Measurements from ENCODE around the gene PIN1. TPM values are rescaled to one million over a fixed set of nuclear protein-coding genes. Genes with fewer than 3 reads are reported as not detected.

Gene PIN1
- total and polyA plus RNA-seq, 2 of the 13 experiments (the other 11 are each of a cell fraction or from before 2014, with no cell fraction given), result 31.9 to 72.0 TPM

DNA sequence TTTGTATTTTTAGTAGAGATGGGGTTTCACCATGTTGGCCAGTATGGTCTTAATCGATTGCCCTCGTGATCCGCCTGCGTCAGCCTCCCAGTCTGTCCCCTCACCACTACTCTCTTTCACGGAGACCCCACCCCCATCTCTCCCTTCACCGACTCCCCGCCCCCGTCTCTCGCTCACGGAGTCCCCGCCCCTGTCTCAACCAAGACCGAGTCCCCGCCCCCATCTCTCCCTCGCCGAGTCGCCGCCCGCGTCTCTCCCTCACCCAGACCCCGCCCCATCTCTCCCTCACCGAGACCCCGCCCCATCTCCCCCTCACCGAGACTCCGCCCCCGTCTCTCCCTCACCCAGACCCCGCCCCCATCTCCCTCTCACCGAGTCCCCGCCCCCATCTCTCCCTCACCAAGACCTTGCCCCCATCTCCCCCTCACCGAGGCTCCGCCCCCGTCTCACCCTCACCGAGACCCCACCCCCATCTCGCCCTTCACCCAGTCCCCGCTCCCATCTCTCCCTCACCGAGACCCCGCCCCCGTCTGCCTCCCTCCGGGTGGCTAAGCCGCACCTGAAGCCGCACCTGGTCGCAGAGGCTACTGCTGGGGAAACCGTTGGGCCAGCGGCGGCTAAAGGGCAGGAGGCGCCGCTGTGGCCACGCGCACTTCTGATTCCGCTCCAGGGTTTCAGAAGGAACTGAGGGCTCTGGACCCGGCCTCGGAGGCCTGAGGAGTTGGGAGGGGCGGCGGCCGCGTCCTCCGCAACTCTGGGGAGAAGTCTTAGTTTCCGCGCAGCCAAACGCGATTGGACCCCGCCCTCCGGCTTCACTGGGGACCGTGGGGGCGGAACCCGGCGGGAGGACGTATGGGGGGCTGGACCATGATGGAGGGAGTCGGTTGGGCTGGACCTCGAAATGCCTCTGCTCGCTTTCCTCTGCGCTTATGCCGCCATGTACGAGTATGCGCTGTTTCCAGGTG lies 49.5 kb upstream of the PIN1 start (continued):
- TF ChIP-seq, protein P1, sequence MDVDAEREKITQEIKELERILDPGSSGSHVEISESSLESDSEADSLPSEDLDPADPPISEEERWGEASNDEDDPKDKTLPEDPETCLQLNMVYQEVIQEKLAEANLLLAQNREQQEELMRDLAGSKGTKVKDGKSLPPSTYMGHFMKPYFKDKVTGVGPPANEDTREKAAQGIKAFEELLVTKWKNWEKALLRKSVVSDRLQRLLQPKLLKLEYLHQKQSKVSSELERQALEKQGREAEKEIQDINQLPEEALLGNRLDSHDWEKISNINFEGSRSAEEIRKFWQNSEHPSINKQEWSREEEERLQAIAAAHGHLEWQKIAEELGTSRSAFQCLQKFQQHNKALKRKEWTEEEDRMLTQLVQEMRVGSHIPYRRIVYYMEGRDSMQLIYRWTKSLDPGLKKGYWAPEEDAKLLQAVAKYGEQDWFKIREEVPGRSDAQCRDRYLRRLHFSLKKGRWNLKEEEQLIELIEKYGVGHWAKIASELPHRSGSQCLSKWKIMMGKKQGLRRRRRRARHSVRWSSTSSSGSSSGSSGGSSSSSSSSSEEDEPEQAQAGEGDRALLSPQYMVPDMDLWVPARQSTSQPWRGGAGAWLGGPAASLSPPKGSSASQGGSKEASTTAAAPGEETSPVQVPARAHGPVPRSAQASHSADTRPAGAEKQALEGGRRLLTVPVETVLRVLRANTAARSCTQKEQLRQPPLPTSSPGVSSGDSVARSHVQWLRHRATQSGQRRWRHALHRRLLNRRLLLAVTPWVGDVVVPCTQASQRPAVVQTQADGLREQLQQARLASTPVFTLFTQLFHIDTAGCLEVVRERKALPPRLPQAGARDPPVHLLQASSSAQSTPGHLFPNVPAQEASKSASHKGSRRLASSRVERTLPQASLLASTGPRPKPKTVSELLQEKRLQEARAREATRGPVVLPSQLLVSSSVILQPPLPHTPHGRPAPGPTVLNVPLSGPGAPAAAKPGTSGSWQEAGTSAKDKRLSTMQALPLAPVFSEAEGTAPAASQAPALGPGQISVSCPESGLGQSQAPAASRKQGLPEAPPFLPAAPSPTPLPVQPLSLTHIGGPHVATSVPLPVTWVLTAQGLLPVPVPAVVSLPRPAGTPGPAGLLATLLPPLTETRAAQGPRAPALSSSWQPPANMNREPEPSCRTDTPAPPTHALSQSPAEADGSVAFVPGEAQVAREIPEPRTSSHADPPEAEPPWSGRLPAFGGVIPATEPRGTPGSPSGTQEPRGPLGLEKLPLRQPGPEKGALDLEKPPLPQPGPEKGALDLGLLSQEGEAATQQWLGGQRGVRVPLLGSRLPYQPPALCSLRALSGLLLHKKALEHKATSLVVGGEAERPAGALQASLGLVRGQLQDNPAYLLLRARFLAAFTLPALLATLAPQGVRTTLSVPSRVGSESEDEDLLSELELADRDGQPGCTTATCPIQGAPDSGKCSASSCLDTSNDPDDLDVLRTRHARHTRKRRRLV (CRISPR knock-in tag; IDR thresholded peaks at IDR 0.05), result 0 out of 2 replicates have a peak, but pooled peaks have one; percentile 35
- no peak for TF ChIP-seq CC2D1A (CRISPR knock-in tag; IDR thresholded peaks at IDR 0.05)
- no peak for TF ChIP-seq MTF2 (CRISPR knock-in tag; IDR thresholded peaks at IDR 0.05; ENCODE audit: borderline replicate concordance)
- TF ChIP-seq, protein P2, sequence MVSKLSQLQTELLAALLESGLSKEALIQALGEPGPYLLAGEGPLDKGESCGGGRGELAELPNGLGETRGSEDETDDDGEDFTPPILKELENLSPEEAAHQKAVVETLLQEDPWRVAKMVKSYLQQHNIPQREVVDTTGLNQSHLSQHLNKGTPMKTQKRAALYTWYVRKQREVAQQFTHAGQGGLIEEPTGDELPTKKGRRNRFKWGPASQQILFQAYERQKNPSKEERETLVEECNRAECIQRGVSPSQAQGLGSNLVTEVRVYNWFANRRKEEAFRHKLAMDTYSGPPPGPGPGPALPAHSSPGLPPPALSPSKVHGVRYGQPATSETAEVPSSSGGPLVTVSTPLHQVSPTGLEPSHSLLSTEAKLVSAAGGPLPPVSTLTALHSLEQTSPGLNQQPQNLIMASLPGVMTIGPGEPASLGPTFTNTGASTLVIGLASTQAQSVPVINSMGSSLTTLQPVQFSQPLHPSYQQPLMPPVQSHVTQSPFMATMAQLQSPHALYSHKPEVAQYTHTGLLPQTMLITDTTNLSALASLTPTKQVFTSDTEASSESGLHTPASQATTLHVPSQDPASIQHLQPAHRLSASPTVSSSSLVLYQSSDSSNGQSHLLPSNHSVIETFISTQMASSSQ (IDR thresholded peaks at IDR 0.05; ENCODE audit: low read depth), result no peak
- TF ChIP-seq, protein P2 (CRISPR knock-in tag; IDR thresholded peaks at IDR 0.05; ENCODE audit: borderline replicate concordance), result 0 out of 2 replicates have a peak, but pooled peaks have one; percentile 13
- no peak for TF ChIP-seq BRD4 (CRISPR knock-in tag; IDR thresholded peaks at IDR 0.05)
- TF ChIP-seq NKX3-1 (CRISPR knock-in tag; IDR thresholded peaks at IDR 0.05), result no peak
- no peak for TF ChIP-seq JUND (CRISPR knock-in tag; IDR thresholded peaks at IDR 0.05)
- TF ChIP-seq, protein P3, sequence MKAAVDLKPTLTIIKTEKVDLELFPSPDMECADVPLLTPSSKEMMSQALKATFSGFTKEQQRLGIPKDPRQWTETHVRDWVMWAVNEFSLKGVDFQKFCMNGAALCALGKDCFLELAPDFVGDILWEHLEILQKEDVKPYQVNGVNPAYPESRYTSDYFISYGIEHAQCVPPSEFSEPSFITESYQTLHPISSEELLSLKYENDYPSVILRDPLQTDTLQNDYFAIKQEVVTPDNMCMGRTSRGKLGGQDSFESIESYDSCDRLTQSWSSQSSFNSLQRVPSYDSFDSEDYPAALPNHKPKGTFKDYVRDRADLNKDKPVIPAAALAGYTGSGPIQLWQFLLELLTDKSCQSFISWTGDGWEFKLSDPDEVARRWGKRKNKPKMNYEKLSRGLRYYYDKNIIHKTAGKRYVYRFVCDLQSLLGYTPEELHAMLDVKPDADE (CRISPR knock-in tag; IDR thresholded peaks at IDR 0.05), result no peak
- peak; percentile 56; the same call in 1 of the 2 replicates for TF ChIP-seq ZNF776 (CRISPR knock-in tag; IDR thresholded peaks at IDR 0.05)
- TF ChIP-seq ZFP37 (CRISPR knock-in tag; IDR thresholded peaks at IDR 0.05; ENCODE audit: borderline replicate concordance), result no peak
- TF ChIP-seq, protein P4, sequence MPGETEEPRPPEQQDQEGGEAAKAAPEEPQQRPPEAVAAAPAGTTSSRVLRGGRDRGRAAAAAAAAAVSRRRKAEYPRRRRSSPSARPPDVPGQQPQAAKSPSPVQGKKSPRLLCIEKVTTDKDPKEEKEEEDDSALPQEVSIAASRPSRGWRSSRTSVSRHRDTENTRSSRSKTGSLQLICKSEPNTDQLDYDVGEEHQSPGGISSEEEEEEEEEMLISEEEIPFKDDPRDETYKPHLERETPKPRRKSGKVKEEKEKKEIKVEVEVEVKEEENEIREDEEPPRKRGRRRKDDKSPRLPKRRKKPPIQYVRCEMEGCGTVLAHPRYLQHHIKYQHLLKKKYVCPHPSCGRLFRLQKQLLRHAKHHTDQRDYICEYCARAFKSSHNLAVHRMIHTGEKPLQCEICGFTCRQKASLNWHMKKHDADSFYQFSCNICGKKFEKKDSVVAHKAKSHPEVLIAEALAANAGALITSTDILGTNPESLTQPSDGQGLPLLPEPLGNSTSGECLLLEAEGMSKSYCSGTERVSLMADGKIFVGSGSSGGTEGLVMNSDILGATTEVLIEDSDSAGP (CRISPR knock-in tag; IDR thresholded peaks at IDR 0.05; ENCODE audit: borderline replicate concordance), result peak; percentile 62; the same call in 1 of the 2 replicates
- no peak; the same call in 1 of the 2 replicates for TF ChIP-seq ZBTB7B (CRISPR knock-in tag; IDR thresholded peaks at IDR 0.05)
- TF ChIP-seq, protein P5, sequence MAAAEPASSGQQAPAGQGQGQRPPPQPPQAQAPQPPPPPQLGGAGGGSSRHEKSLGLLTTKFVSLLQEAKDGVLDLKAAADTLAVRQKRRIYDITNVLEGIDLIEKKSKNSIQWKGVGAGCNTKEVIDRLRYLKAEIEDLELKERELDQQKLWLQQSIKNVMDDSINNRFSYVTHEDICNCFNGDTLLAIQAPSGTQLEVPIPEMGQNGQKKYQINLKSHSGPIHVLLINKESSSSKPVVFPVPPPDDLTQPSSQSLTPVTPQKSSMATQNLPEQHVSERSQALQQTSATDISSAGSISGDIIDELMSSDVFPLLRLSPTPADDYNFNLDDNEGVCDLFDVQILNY (CRISPR knock-in tag; conservative IDR thresholded peaks at IDR 0.05), result no peak
- no peak for TF ChIP-seq TCF7L2 (IDR thresholded peaks at IDR 0.05; ENCODE audit: low read depth, low read length)
